HL-60 (cell line): ENCODE data around the gene OPN3.

Source experiments
- POLR2AphosphoS5 ChIP-seq: IDR thresholded peaks from 2 replicates; pipeline ENCODE4 v1.6.1; 2012; ENCODE audit warnings: low read depth
- TF ChIP-seq, protein P1 (sequence below): IDR thresholded peaks from one replicate; pipeline ENCODE4 v1.5.1; 2011; ENCODE audit warnings: low read length, control low read depth, inconsistent platforms; ENCODE audit not compliant: insufficient read depth
- TF ChIP-seq, protein P2 (sequence below): IDR thresholded peaks from 2 replicates; pipeline ENCODE4 v1.6.1; 2012; ENCODE audit warnings: low read depth; ENCODE audit not compliant: insufficient replicate concordance

DNA sequence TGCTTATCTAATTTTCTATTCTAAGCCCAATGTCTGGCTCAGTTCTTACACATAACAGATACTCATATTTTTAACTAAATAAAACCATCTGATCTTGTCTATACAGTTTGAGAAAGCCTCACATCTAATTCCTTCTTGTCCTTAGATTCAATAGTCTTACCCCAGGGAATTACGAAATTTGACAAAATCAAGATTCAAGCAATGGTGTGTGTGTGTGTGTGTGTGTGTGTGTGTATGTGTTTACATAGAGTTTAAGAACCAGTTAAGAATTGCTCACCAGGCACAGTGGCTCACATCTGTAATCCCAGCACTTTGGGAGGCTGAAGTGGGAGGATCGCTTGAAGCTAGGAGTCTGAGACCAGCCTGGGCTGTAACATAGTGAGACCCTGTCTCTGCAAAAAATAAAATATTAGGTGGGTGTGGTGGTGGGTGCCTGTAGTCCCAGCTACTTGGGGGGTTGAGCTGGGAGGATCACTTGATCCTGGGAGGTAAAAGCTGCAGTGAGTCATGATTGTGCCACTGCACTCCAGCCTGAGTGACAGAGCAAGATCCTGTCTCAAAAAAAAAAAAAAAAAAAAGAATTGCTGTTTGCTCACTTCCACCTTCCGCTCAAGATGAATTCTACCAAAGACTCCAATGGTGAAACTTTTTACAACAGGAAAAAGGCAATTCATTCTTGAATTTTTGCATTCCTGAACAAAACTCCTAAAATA lies 18.1 kb upstream of the OPN3 start:
- TF ChIP-seq POLR2AphosphoS5, result no peak
- TF ChIP-seq, protein P1, sequence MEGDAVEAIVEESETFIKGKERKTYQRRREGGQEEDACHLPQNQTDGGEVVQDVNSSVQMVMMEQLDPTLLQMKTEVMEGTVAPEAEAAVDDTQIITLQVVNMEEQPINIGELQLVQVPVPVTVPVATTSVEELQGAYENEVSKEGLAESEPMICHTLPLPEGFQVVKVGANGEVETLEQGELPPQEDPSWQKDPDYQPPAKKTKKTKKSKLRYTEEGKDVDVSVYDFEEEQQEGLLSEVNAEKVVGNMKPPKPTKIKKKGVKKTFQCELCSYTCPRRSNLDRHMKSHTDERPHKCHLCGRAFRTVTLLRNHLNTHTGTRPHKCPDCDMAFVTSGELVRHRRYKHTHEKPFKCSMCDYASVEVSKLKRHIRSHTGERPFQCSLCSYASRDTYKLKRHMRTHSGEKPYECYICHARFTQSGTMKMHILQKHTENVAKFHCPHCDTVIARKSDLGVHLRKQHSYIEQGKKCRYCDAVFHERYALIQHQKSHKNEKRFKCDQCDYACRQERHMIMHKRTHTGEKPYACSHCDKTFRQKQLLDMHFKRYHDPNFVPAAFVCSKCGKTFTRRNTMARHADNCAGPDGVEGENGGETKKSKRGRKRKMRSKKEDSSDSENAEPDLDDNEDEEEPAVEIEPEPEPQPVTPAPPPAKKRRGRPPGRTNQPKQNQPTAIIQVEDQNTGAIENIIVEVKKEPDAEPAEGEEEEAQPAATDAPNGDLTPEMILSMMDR, result no peak
- TF ChIP-seq, protein P2, sequence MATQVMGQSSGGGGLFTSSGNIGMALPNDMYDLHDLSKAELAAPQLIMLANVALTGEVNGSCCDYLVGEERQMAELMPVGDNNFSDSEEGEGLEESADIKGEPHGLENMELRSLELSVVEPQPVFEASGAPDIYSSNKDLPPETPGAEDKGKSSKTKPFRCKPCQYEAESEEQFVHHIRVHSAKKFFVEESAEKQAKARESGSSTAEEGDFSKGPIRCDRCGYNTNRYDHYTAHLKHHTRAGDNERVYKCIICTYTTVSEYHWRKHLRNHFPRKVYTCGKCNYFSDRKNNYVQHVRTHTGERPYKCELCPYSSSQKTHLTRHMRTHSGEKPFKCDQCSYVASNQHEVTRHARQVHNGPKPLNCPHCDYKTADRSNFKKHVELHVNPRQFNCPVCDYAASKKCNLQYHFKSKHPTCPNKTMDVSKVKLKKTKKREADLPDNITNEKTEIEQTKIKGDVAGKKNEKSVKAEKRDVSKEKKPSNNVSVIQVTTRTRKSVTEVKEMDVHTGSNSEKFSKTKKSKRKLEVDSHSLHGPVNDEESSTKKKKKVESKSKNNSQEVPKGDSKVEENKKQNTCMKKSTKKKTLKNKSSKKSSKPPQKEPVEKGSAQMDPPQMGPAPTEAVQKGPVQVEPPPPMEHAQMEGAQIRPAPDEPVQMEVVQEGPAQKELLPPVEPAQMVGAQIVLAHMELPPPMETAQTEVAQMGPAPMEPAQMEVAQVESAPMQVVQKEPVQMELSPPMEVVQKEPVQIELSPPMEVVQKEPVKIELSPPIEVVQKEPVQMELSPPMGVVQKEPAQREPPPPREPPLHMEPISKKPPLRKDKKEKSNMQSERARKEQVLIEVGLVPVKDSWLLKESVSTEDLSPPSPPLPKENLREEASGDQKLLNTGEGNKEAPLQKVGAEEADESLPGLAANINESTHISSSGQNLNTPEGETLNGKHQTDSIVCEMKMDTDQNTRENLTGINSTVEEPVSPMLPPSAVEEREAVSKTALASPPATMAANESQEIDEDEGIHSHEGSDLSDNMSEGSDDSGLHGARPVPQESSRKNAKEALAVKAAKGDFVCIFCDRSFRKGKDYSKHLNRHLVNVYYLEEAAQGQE, result no peak
